ENCODE data around the gene INSYN2B. TPM values are rescaled to one million over a fixed set of nuclear protein-coding genes. Genes with fewer than 3 reads are reported as not detected.

Gene INSYN2B
- total RNA-seq, 6 donors from 2014 or later = 0.06 to 0.10 TPM; not detected in 4

GRCh38 chr5:170000155-170000554, 19.9 kb upstream of the INSYN2B start:
- no peak overlapping the region for H3K27ac ChIP-seq
- H3K4me3 ChIP-seq = no peak overlapping the region
- WGBS, 2 donors = 93% methylated on average over 2 of the region's 2 CpGs
- H3K27me3 ChIP-seq = no peaks in the 10 kb centered on the region
- no peaks in the 10 kb centered on the region for H3K4me1 ChIP-seq
- ATAC-seq (ENCODE audit: low FRiP score in 2 of 2) (no peak), DNase-seq (no peak)
- TF ChIP-seq POLR2AphosphoS5 (IDR thresholded peaks at IDR 0.05) (no peak), POLR2A (IDR thresholded peaks at IDR 0.05) (no peak), EP300 (IDR thresholded peaks at IDR 0.05) (no peak)
- TF ChIP-seq, protein P1, sequence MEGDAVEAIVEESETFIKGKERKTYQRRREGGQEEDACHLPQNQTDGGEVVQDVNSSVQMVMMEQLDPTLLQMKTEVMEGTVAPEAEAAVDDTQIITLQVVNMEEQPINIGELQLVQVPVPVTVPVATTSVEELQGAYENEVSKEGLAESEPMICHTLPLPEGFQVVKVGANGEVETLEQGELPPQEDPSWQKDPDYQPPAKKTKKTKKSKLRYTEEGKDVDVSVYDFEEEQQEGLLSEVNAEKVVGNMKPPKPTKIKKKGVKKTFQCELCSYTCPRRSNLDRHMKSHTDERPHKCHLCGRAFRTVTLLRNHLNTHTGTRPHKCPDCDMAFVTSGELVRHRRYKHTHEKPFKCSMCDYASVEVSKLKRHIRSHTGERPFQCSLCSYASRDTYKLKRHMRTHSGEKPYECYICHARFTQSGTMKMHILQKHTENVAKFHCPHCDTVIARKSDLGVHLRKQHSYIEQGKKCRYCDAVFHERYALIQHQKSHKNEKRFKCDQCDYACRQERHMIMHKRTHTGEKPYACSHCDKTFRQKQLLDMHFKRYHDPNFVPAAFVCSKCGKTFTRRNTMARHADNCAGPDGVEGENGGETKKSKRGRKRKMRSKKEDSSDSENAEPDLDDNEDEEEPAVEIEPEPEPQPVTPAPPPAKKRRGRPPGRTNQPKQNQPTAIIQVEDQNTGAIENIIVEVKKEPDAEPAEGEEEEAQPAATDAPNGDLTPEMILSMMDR (IDR thresholded peaks at IDR 0.05) = no peak
- H3K36me3 ChIP-seq = no peaks in the 10 kb centered on the region
- H3K9me3 ChIP-seq = no peaks in the 10 kb centered on the region

GRCh38 chr5:169999621-170000020, 19.3 kb upstream of the INSYN2B start:
- 91 to 93% methylated on average over 3 of the region's 3 CpGs for WGBS, 2 donors
- H3K4me3 ChIP-seq = no peak overlapping the region
- no peaks in the 10 kb centered on the region for H3K27me3 ChIP-seq
- H3K27ac ChIP-seq = no peak overlapping the region
- no peak for DNase-seq
- ATAC-seq (ENCODE audit: low FRiP score in 2 of 2) = no peak
- no peaks in the 10 kb centered on the region for H3K9me3 ChIP-seq
- H3K36me3 ChIP-seq = no peaks in the 10 kb centered on the region
- no peak for TF ChIP-seq POLR2A (IDR thresholded peaks at IDR 0.05)
- no peaks in the 10 kb centered on the region for H3K4me1 ChIP-seq

GRCh38 chr5:169997798-169998197, 17.5 kb upstream of the INSYN2B start:
- TF ChIP-seq, protein P1 (IDR thresholded peaks at IDR 0.05) = no peak
- peak in 1 of 4 donors; percentile 30 for TF ChIP-seq EP300 (IDR thresholded peaks at IDR 0.05)
- WGBS, 2 donors = 67 to 78% methylated on average over 3 of the region's 3 CpGs
- DNase-seq = peak in 1 of 2 donors; percentile 22
- H3K36me3 ChIP-seq = no peaks in the 10 kb centered on the region
- H3K27me3 ChIP-seq = no peaks in the 10 kb centered on the region
- H3K4me3 ChIP-seq = no peak overlapping the region
- peak in 1 of 2 donors; percentile 59 for ATAC-seq (ENCODE audit: low FRiP score in 2 of 2)
- H3K9me3 ChIP-seq = no peaks in the 10 kb centered on the region
- H3K27ac ChIP-seq = no peak overlapping the region
- H3K4me1 ChIP-seq = no peaks in the 10 kb centered on the region

DNA sequence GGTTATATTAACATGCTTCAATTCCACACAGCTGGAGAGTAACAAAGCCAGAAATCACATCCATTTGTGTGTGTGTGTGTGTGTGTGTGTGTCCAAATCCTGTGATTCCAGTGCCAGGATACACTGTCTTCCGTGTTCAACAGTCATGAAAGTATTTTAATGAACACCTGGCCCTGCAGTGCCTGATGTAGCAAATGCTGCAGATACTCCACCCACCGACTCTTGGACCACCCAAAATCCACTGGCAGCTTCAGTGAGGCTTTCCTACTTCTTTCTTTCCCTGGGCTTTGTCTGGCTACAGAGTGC, 13.1 kb upstream of the INSYN2B start:
- TF ChIP-seq POLR2A (IDR thresholded peaks at IDR 0.05) (no peak), POLR2AphosphoS5 (IDR thresholded peaks at IDR 0.05) (no peak), EP300 (IDR thresholded peaks at IDR 0.05) (no peak)
- TF ChIP-seq, protein P1 (IDR thresholded peaks at IDR 0.05) = no peak
- Histone ChIP-seq H3K9me3 (no peaks in the 10 kb centered on the region), H3K27me3 (no peaks in the 10 kb centered on the region), H3K4me1 (no peaks in the 10 kb centered on the region), H3K36me3 (no peaks in the 10 kb centered on the region), H3K27ac (no peak overlapping the region), H3K4me3 (no peak overlapping the region)
- ATAC-seq (ENCODE audit: low FRiP score in 2 of 2) = no peak
- no peak for DNase-seq
- 51 to 55% methylated on average over 2 of the region's 2 CpGs for WGBS, 2 donors

GRCh38 chr5:169992789-169993484, 12.6 kb upstream of the INSYN2B start:
- Histone ChIP-seq H3K27me3 (no peaks in the 10 kb centered on the region), H3K9me3 (no peaks in the 10 kb centered on the region), H3K4me1 (no peaks in the 10 kb centered on the region), H3K27ac (no peak overlapping the region), H3K4me3 (no peak overlapping the region), H3K36me3 (no peaks in the 10 kb centered on the region)
- DNase-seq (no peak), ATAC-seq (ENCODE audit: low FRiP score in 2 of 2) (no peak)
- whole genome bisulfite sequencing, 2 donors = 57 to 73% methylated on average over 2 of the region's 2 CpGs
- TF ChIP-seq POLR2A (IDR thresholded peaks at IDR 0.05) (no peak), POLR2AphosphoS5 (IDR thresholded peaks at IDR 0.05) (no peak), EP300 (IDR thresholded peaks at IDR 0.05) (no peak)
- TF ChIP-seq, protein P1 (IDR thresholded peaks at IDR 0.05) = no peak
